ENCODE results near the gene TCHHL1. TPM values are rescaled to one million over a fixed set of nuclear protein-coding genes. Genes with fewer than 3 reads are reported as not detected.

The TCHHL1 gene
- total and polyA plus RNA-seq, 2 of the 13 experiments (the other 11 are each of a cell fraction or from before 2014, with no cell fraction given) = not detected

- ChIA-PET CTCF (ENCODE audit: low intra/inter-chr PET ratio, low total read pairs) (no interaction called here), POLR2A (no interaction called here)
- in situ Hi-C loops (cut with HindIII; ENCODE audit: extremely low pct_ligation_motif_present, low pct_unique_long_range_greater_than_20kb) = no loop called here
- Histone ChIP-seq H3K4me1 (ENCODE audit: insufficient read depth, low read length) (peaks cover 29% of the 10 kb centered on the region), H2AFZ (ENCODE audit: low read length) (no peak overlapping the region), H3K4me2 (ENCODE audit: low read depth, low read length) (no peak overlapping the region), H3K27me3 (ENCODE audit: control insufficient read depth in 1 of 2, insufficient read depth in 2 of 2, low read length in 2 of 2) (peaks cover 0 to 48% of the 10 kb centered on the region in 2 experiments; a peak in 1 of 5 replicates), H3K9ac (ENCODE audit: insufficient read depth, low read depth, low read length) (no peak overlapping the region), H3K9me3 (ENCODE audit: low read length) (no peaks in the 10 kb centered on the region), H3K27ac (ENCODE audit: extremely low read length, insufficient read depth, low read length) (no peak overlapping the region), H3K79me2 (ENCODE audit: insufficient read depth, low read length) (no peaks in the 10 kb centered on the region), H3K36me3 (replicated peaks in 1 of 2; ENCODE audit: control insufficient read depth in 1 of 2, insufficient read depth in 2 of 2, low read length in 2 of 2) (no peaks in the 10 kb centered on the region), H3K4me3 (replicated peaks in 1 of 3; ENCODE audit: insufficient read depth in 1 of 3, low read depth in 2 of 3, low read length in 3 of 3) (no peak overlapping the region), H4K20me1 (ENCODE audit: insufficient read depth, low read length) (no peaks in the 10 kb centered on the region)
- no peak for DNase-seq (ENCODE audit: low spot score)
- intact Hi-C loops (cut with micrococcal nuclease; ENCODE audit: unreplicated experiment) = no loop called here
- 45% methylated on average over 1 of the region's 1 CpG for WGBS (ENCODE audit: low lambda C conversion rate)
- ATAC-seq = no peak
- TF ChIP-seq ZNF329 (CRISPR knock-in tag; IDR thresholded peaks at IDR 0.05; ENCODE audit: low read depth) = no peak
- no peak for TF ChIP-seq ARNTL (CRISPR knock-in tag; IDR thresholded peaks at IDR 0.05)
- no peak for TF ChIP-seq ZNF629 (CRISPR knock-in tag; conservative IDR thresholded peaks at IDR 0.05)
- TF ChIP-seq HHEX (CRISPR knock-in tag; IDR thresholded peaks at IDR 0.05) = no peak
- TF ChIP-seq, protein P1, sequence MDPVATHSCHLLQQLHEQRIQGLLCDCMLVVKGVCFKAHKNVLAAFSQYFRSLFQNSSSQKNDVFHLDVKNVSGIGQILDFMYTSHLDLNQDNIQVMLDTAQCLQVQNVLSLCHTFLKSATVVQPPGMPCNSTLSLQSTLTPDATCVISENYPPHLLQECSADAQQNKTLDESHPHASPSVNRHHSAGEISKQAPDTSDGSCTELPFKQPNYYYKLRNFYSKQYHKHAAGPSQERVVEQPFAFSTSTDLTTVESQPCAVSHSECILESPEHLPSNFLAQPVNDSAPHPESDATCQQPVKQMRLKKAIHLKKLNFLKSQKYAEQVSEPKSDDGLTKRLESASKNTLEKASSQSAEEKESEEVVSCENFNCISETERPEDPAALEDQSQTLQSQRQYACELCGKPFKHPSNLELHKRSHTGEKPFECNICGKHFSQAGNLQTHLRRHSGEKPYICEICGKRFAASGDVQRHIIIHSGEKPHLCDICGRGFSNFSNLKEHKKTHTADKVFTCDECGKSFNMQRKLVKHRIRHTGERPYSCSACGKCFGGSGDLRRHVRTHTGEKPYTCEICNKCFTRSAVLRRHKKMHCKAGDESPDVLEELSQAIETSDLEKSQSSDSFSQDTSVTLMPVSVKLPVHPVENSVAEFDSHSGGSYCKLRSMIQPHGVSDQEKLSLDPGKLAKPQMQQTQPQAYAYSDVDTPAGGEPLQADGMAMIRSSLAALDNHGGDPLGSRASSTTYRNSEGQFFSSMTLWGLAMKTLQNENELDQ (CRISPR knock-in tag; IDR thresholded peaks at IDR 0.05; ENCODE audit: borderline replicate concordance) = no peak
- no peak for TF ChIP-seq CENPX (CRISPR knock-in tag; IDR thresholded peaks at IDR 0.05)
- TF ChIP-seq ZNF747 (CRISPR knock-in tag; IDR thresholded peaks at IDR 0.05; ENCODE audit: borderline replicate concordance) = no peak
- TF ChIP-seq ARID3A (IDR thresholded peaks at IDR 0.05; ENCODE audit: low read depth, low read length) = no peak
- no peak for TF ChIP-seq BCL6 (CRISPR knock-in tag; IDR thresholded peaks at IDR 0.05)
- no peak for TF ChIP-seq NR1H2 (CRISPR knock-in tag; IDR thresholded peaks at IDR 0.05; ENCODE audit: borderline replicate concordance, low read depth)
- TF ChIP-seq, protein P2, sequence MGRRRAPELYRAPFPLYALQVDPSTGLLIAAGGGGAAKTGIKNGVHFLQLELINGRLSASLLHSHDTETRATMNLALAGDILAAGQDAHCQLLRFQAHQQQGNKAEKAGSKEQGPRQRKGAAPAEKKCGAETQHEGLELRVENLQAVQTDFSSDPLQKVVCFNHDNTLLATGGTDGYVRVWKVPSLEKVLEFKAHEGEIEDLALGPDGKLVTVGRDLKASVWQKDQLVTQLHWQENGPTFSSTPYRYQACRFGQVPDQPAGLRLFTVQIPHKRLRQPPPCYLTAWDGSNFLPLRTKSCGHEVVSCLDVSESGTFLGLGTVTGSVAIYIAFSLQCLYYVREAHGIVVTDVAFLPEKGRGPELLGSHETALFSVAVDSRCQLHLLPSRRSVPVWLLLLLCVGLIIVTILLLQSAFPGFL (CRISPR knock-in tag; IDR thresholded peaks at IDR 0.05) = no peak
- no peak for TF ChIP-seq ZMAT3 (CRISPR knock-in tag; conservative IDR thresholded peaks at IDR 0.05)
- no peak for FAIRE-seq
- BruUV-seq (replicated peaks) = no TSS peak
Observed at GRCh38 chr1:152039461-152039860, 49.4 kb downstream of the TCHHL1 start.

All from HepG2 (cell line).